ENCODE data around the gene SLC30A7.

SLC30A7 gene

DNA sequence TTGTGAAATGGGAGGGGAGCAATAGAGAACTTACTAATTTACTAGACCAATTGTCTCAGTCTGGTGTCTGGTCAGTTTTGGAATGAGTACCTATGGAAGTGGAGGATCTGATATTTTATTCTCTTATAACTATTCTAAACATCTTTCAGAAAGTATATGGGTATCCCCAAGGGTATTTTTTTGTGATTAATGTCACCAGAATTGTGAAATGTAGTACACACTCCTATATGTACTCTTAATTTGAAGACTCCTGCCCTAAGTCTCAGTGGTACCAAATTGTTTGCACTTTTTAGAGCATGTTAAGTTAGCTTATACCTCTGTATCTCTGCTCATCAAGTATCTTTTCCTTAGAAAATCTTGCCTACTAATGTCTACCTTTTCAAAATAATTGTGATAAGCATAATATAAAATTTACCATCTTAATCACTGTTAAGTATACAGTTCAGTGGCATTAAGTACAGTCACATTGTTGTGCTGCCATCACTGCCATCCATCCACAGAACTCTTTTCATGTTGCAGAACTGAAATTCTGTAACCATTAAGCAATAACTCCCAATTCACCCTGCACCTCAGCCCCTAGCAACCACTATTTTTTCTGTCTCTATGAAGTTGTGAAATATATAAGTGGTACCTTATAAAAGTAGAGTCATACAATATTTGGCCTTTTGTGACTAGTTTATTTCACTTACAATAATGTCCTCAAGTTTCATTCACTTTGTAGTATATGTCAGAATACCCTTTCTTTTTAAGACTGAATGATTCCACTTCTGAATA is 40.5 kb downstream of the SLC30A7 start:
- TF ChIP-seq, protein P1, sequence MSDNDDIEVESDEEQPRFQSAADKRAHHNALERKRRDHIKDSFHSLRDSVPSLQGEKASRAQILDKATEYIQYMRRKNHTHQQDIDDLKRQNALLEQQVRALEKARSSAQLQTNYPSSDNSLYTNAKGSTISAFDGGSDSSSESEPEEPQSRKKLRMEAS (IDR thresholded peaks at IDR 0.05), result no peak
- TF ChIP-seq CREB1 (IDR thresholded peaks at IDR 0.05; ENCODE audit: low read depth) (no peak), EP300 (IDR thresholded peaks at IDR 0.05; ENCODE audit: borderline replicate concordance) (no peak), RAD21 (IDR thresholded peaks at IDR 0.05; ENCODE audit: low read depth) (no peak), TEAD4 (IDR thresholded peaks at IDR 0.05) (no peak), EGR1 (IDR thresholded peaks at IDR 0.05) (no peak), NFIC (IDR thresholded peaks at IDR 0.05) (no peak), TCF12 (IDR thresholded peaks at IDR 0.05; ENCODE audit: low read depth) (no peak), CEBPB (IDR thresholded peaks at IDR 0.05) (no peak), TAF1 (IDR thresholded peaks at IDR 0.05; ENCODE audit: low read depth) (no peak), YY1 (IDR thresholded peaks at IDR 0.05; ENCODE audit: low read depth) (no peak), FOXM1 (IDR thresholded peaks at IDR 0.05; ENCODE audit: borderline replicate concordance, low read depth) (no peak)
- TF ChIP-seq, protein P2, sequence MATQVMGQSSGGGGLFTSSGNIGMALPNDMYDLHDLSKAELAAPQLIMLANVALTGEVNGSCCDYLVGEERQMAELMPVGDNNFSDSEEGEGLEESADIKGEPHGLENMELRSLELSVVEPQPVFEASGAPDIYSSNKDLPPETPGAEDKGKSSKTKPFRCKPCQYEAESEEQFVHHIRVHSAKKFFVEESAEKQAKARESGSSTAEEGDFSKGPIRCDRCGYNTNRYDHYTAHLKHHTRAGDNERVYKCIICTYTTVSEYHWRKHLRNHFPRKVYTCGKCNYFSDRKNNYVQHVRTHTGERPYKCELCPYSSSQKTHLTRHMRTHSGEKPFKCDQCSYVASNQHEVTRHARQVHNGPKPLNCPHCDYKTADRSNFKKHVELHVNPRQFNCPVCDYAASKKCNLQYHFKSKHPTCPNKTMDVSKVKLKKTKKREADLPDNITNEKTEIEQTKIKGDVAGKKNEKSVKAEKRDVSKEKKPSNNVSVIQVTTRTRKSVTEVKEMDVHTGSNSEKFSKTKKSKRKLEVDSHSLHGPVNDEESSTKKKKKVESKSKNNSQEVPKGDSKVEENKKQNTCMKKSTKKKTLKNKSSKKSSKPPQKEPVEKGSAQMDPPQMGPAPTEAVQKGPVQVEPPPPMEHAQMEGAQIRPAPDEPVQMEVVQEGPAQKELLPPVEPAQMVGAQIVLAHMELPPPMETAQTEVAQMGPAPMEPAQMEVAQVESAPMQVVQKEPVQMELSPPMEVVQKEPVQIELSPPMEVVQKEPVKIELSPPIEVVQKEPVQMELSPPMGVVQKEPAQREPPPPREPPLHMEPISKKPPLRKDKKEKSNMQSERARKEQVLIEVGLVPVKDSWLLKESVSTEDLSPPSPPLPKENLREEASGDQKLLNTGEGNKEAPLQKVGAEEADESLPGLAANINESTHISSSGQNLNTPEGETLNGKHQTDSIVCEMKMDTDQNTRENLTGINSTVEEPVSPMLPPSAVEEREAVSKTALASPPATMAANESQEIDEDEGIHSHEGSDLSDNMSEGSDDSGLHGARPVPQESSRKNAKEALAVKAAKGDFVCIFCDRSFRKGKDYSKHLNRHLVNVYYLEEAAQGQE (IDR thresholded peaks at IDR 0.05; ENCODE audit: low read depth), result no peak
- TF ChIP-seq, protein P3, sequence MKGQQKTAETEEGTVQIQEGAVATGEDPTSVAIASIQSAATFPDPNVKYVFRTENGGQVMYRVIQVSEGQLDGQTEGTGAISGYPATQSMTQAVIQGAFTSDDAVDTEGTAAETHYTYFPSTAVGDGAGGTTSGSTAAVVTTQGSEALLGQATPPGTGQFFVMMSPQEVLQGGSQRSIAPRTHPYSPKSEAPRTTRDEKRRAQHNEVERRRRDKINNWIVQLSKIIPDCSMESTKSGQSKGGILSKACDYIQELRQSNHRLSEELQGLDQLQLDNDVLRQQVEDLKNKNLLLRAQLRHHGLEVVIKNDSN (IDR thresholded peaks at IDR 0.05), result no peak

DNA sequence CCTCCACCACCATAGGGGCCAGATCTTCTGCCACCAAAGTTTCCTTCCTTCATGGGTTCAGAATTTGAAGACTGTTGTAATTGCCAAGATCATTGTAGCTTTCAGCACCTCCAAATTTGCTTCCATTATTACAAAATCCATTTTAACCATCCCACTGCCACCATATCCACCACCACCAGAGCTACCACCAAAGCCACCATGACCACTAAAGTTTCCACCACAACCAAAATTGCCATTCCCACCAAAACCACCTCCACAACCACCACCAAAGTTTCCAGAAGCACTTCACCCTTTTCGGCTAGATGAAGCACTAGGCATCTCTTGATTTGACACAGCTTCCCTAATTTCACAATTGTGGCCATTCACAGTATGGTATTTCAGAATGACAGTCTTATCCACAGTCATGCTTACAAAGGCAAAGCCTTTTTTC is 45.2 kb downstream of the SLC30A7 start:
- TF ChIP-seq TEAD4 (IDR thresholded peaks at IDR 0.05) (no peak), RAD21 (IDR thresholded peaks at IDR 0.05; ENCODE audit: low read depth) (no peak), YY1 (IDR thresholded peaks at IDR 0.05; ENCODE audit: low read depth) (no peak), FOXM1 (IDR thresholded peaks at IDR 0.05; ENCODE audit: borderline replicate concordance, low read depth) (no peak), TCF12 (IDR thresholded peaks at IDR 0.05; ENCODE audit: low read depth) (no peak), CEBPB (IDR thresholded peaks at IDR 0.05) (no peak), EGR1 (IDR thresholded peaks at IDR 0.05) (no peak), CREB1 (IDR thresholded peaks at IDR 0.05; ENCODE audit: low read depth) (no peak), NFIC (IDR thresholded peaks at IDR 0.05) (no peak), TAF1 (IDR thresholded peaks at IDR 0.05; ENCODE audit: low read depth) (no peak)
- TF ChIP-seq, protein P3 (IDR thresholded peaks at IDR 0.05), result no peak

DNA sequence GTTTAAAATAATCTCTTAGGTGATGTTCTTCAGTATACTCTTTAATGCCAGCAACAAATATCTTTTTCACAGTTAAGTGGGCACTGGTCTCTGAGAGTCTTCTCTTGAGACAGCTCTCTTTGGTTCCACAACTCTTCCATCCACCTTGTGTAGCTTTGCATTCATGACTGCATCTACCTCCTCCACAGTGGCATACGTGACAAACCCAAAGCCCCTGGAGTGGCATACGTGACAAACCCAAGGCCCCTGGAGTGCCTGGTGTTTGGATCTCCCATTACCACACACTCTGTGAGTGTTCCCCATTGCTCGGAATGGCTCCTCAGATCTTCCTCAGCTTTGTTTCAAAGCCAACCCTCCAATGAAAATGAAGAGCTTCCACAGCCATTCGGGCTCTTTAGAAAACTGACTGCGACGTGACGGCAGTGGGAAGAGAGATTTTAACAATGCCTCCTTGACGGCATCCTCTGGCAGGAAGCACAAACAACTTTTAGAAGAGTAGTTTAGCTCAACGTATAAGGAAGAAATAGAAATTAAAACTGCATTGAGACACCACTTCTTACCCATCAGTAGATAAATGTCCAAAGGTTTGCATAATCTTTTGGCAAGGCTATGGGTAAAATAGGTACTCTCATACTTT is 45.8 kb downstream of the SLC30A7 start:
- TF ChIP-seq, protein P2 (IDR thresholded peaks at IDR 0.05; ENCODE audit: low read depth), result no peak
- TF ChIP-seq RAD21 (IDR thresholded peaks at IDR 0.05; ENCODE audit: low read depth) (no peak), CREB1 (IDR thresholded peaks at IDR 0.05; ENCODE audit: low read depth) (no peak), FOXM1 (IDR thresholded peaks at IDR 0.05; ENCODE audit: borderline replicate concordance, low read depth) (no peak), TCF12 (IDR thresholded peaks at IDR 0.05; ENCODE audit: low read depth) (no peak), ZBTB7A (IDR thresholded peaks at IDR 0.05; ENCODE audit: low read depth) (no peak)
- TF ChIP-seq, protein P3 (IDR thresholded peaks at IDR 0.05), result no peak

DNA sequence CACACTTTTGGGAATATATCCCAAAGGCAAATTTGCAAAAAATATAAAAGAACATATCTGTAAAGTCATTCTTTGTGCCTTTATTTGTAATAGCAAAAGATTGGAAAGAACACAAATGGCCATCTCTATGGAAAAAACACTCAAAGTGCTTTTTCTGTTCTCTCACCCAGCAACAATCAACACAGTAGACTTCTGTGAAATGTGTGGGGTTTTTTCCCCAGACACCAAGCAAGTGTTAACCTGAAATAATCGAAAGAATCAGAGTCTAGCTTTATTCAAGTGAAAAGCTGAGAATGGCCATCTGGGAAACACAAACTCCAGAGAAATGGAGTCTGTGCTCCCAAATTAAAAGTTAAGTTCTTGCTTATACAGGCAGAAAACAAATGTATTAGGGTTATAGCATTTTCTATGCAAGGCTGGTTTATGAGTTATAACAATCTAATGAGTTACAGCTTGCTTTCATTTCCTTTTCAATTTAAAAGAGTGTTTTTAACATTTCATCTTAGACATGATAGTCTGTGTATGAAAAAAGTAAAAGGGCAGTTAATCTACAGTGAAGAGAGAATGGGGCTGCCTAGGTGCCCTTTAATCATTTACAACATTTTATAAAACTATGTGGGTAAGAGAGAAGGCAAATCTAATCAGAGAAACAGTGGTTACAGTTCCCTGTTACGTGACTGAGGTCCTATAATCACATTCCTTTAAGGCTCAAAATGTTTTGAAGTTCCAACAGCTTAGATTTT is 46.6 kb downstream of the SLC30A7 start:
- no peak for TF ChIP-seq TAF1 (IDR thresholded peaks at IDR 0.05; ENCODE audit: low read depth)
- TF ChIP-seq EGR1 (IDR thresholded peaks at IDR 0.05), result no peak
- TF ChIP-seq, protein P3 (IDR thresholded peaks at IDR 0.05), result no peak
- no peak for TF ChIP-seq YY1 (IDR thresholded peaks at IDR 0.05; ENCODE audit: low read depth)
- no peak for TF ChIP-seq CEBPB (IDR thresholded peaks at IDR 0.05)
- no peak for TF ChIP-seq RAD21 (IDR thresholded peaks at IDR 0.05; ENCODE audit: low read depth)
- TF ChIP-seq TCF12 (IDR thresholded peaks at IDR 0.05; ENCODE audit: low read depth), result no peak
- TF ChIP-seq FOXM1 (IDR thresholded peaks at IDR 0.05; ENCODE audit: borderline replicate concordance, low read depth), result no peak
- no peak for TF ChIP-seq NFIC (IDR thresholded peaks at IDR 0.05)
- no peak for TF ChIP-seq EP300 (IDR thresholded peaks at IDR 0.05; ENCODE audit: borderline replicate concordance)

All from Ishikawa (cell line).